ENCODE measurements around the gene CUL4A. TPM values are rescaled to one million over a fixed set of nuclear protein-coding genes. Genes with fewer than 3 reads are reported as not detected.

Gene CUL4A
- total and polyA plus RNA-seq, 2 experiments from 2014 or later: 52.2 to 85.3 TPM

- Histone ChIP-seq H2AFZ (no peak overlapping the region), H3K4me3 (no peak overlapping the region), H3K79me2 (no peaks in the 10 kb centered on the region), H3K9me3 (ENCODE audit: low read depth) (no peaks in the 10 kb centered on the region), H3K9me2 (replicated peaks; ENCODE audit: insufficient read depth) (no peaks in the 10 kb centered on the region), H3K27me3 (peaks cover 9% of the 10 kb centered on the region), H3K36me3 (replicated peaks; ENCODE audit: insufficient read depth, low read depth) (no peaks in the 10 kb centered on the region), H3K27ac (no peak overlapping the region), H3K4me2 (no peak overlapping the region), H3K4me1 (ENCODE audit: insufficient read depth) (peaks cover 16% of the 10 kb centered on the region), H4K20me1 (ENCODE audit: insufficient read depth, poor library complexity, severe bottlenecking) (no peaks in the 10 kb centered on the region)
- WGBS (ENCODE audit: low lambda C conversion rate, missing lambda C conversion rate): 95% methylated on average over 10 of the region's 10 CpGs
- DNase-seq (ENCODE audit: low spot score): no peak
- TF ChIP-seq EZH2phosphoT487 (IDR thresholded peaks at IDR 0.05; ENCODE audit: low read depth, severe bottlenecking, unreplicated experiment) (no peak), CTCF (IDR thresholded peaks at IDR 0.05; ENCODE audit: poor library complexity) (no peak), EZH2 (IDR thresholded peaks at IDR 0.05; ENCODE audit: borderline replicate concordance) (no peak)
Observed at GRCh38 chr13:113167155-113167554, 42.3 kb upstream of the CUL4A start.

DNA sequence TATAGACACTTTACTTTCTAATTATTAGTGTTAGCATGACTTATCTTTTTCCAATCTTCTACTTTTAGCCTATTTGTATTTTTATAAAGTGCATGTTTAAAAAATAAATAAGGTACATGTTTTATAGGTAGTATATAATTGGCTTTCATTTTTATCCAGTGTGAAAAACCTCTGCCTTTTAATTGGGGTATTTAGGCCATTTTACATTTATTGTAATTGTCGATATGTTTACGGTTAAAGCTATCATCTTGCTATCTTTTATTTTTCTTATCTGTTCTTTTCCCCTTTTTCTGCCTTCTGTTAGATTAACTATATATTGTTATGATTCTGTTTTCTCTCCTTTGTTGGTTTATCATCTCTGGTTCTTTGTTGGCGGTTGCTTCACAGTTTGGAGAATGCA lies 41.8 kb upstream of the CUL4A start:
- H3K27me3 ChIP-seq: peaks cover 9% of the 10 kb centered on the region
- H3K4me3 ChIP-seq: no peak overlapping the region
- H3K9me2 ChIP-seq (replicated peaks; ENCODE audit: insufficient read depth): no peaks in the 10 kb centered on the region
- peaks cover 16% of the 10 kb centered on the region for H3K4me1 ChIP-seq (ENCODE audit: insufficient read depth)
- H2AFZ ChIP-seq: no peak overlapping the region
- no peaks in the 10 kb centered on the region for H3K9me3 ChIP-seq (ENCODE audit: low read depth)
- no peak overlapping the region for H3K4me2 ChIP-seq
- DNase-seq (ENCODE audit: low spot score): no peak
- TF ChIP-seq CTCF (IDR thresholded peaks at IDR 0.05; ENCODE audit: poor library complexity): no peak
- no peak for TF ChIP-seq EZH2 (IDR thresholded peaks at IDR 0.05; ENCODE audit: borderline replicate concordance)
- no peak for TF ChIP-seq EZH2phosphoT487 (IDR thresholded peaks at IDR 0.05; ENCODE audit: low read depth, severe bottlenecking, unreplicated experiment)
- WGBS (ENCODE audit: low lambda C conversion rate, missing lambda C conversion rate): 98% methylated on average over 3 of the region's 3 CpGs
- H3K36me3 ChIP-seq (replicated peaks; ENCODE audit: insufficient read depth, low read depth): no peaks in the 10 kb centered on the region
- H3K27ac ChIP-seq: no peak overlapping the region
- no peaks in the 10 kb centered on the region for H4K20me1 ChIP-seq (ENCODE audit: insufficient read depth, poor library complexity, severe bottlenecking)
- H3K79me2 ChIP-seq: no peaks in the 10 kb centered on the region

DNA sequence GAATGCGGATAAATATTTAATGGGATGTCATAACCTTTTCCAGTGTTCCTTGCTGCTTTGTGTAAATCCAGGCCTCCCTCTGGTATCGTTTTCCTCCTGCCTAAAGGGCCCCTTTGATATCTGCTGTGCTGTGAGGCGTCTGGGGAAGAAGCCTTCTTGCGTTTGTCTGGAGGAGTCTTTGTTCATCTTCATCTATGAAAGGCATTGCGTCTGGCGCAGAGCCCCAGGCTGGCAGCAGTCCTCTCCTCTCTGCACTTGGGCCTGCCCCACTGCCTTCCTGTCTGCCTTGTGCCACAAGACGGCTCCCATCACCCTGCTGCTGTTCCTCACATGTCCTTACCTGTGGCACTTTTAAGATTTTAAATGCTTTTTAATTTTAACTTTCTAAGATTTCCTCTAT lies 41.2 kb upstream of the CUL4A start:
- Histone ChIP-seq H3K4me3 (no peak overlapping the region), H3K79me2 (no peaks in the 10 kb centered on the region), H3K27me3 (peaks cover 6% of the 10 kb centered on the region), H3K9me2 (replicated peaks; ENCODE audit: insufficient read depth) (no peaks in the 10 kb centered on the region), H4K20me1 (ENCODE audit: insufficient read depth, poor library complexity, severe bottlenecking) (no peaks in the 10 kb centered on the region), H3K4me2 (no peak overlapping the region), H2AFZ (no peak overlapping the region), H3K4me1 (ENCODE audit: insufficient read depth) (peaks cover 16% of the 10 kb centered on the region), H3K27ac (no peak overlapping the region), H3K9me3 (ENCODE audit: low read depth) (no peaks in the 10 kb centered on the region), H3K36me3 (replicated peaks; ENCODE audit: insufficient read depth, low read depth) (no peaks in the 10 kb centered on the region)
- DNase-seq (ENCODE audit: low spot score): no peak
- no peak for TF ChIP-seq CTCF (IDR thresholded peaks at IDR 0.05; ENCODE audit: poor library complexity)
- no peak for TF ChIP-seq EZH2phosphoT487 (IDR thresholded peaks at IDR 0.05; ENCODE audit: low read depth, severe bottlenecking, unreplicated experiment)
- no peak for TF ChIP-seq EZH2 (IDR thresholded peaks at IDR 0.05; ENCODE audit: borderline replicate concordance)
- 88% methylated on average over 7 of the region's 7 CpGs for WGBS (ENCODE audit: low lambda C conversion rate, missing lambda C conversion rate)
